IPS DF 4.7 (cell line): ENCODE results near the gene N4BP2L2.

Experiments used
- DNase-seq: peaks from one replicate; pipeline ENCODE4 v3.0.0-alpha.2; 2013; ENCODE audit warnings: low spot score; ENCODE audit errors: extremely low read depth

Gene N4BP2L2

GRCh38 chr13:32426990-32427851, 111.4 kb downstream of the N4BP2L2 start:
- DNase-seq = no peak

- DNase-seq = no peak
Observed at GRCh38 chr13:32426191-32426989, 112.2 kb downstream of the N4BP2L2 start.

GRCh38 chr13:32425158-32425557, 113.4 kb downstream of the N4BP2L2 start:
- no peak for DNase-seq

GRCh38 chr13:32423592-32423991, 115.0 kb downstream of the N4BP2L2 start:
- no peak for DNase-seq

GRCh38 chr13:32419862-32420261, 118.7 kb downstream of the N4BP2L2 start:
- DNase-seq = no peak

GRCh38 chr13:32417995-32418394, 120.6 kb downstream of the N4BP2L2 start:
- no peak for DNase-seq

GRCh38 chr13:32415019-32415418, 123.6 kb downstream of the N4BP2L2 start:
- DNase-seq = no peak

GRCh38 chr13:32414580-32414979, 124.0 kb downstream of the N4BP2L2 start:
- DNase-seq = no peak

GRCh38 chr13:32413284-32413683, 125.3 kb downstream of the N4BP2L2 start:
- no peak for DNase-seq

- no peak for DNase-seq
Observed at GRCh38 chr13:32409561-32410421, 128.8 kb downstream of the N4BP2L2 start.

- no peak for DNase-seq
Observed at GRCh38 chr13:32409001-32409313, 129.6 kb downstream of the N4BP2L2 start.

GRCh38 chr13:32408296-32409000, 130.1 kb downstream of the N4BP2L2 start:
- DNase-seq = no peak

GRCh38 chr13:32407854-32408253, 130.7 kb downstream of the N4BP2L2 start:
- no peak for DNase-seq

- no peak for DNase-seq
Observed at GRCh38 chr13:32403108-32403507, 135.5 kb downstream of the N4BP2L2 start.

GRCh38 chr13:32391101-32391619, 147.4 kb downstream of the N4BP2L2 start:
- no peak for DNase-seq

- DNase-seq = no peak
Observed at GRCh38 chr13:32390484-32390883, 148.1 kb downstream of the N4BP2L2 start.

GRCh38 chr13:32390048-32390447, 148.5 kb downstream of the N4BP2L2 start:
- DNase-seq = no peak

GRCh38 chr13:32385410-32385809, 153.2 kb downstream of the N4BP2L2 start:
- DNase-seq = no peak

GRCh38 chr13:32384702-32385101, 153.9 kb downstream of the N4BP2L2 start:
- DNase-seq = no peak

GRCh38 chr13:32383836-32384618, 154.6 kb downstream of the N4BP2L2 start:
- DNase-seq = no peak
